SU-DHL-6 (cell line): Measurements from ENCODE around the gene SMIM38.

Source experiments
- EZH2phosphoT487 ChIP-seq: fragments of 200-600 bp; sonication (generic), shearing (Covaris generic); conservative IDR thresholded peaks from 2 replicates; pipeline ENCODE4 v1.6.1; 2018; ENCODE audit warnings: mild to moderate bottlenecking, antibody characterized with exemption, low read length, moderate library complexity, mixed read lengths
- TF ChIP-seq, protein P1 (sequence below): fragments of 200-600 bp; sonication (generic); IDR thresholded peaks from one replicate; pipeline ENCODE4 v1.5.1; 2017; ENCODE audit warnings: antibody characterized with exemption, mild to moderate bottlenecking, low read length, moderate library complexity; ENCODE audit not compliant: insufficient read depth, poor library complexity, severe bottlenecking

DNA sequence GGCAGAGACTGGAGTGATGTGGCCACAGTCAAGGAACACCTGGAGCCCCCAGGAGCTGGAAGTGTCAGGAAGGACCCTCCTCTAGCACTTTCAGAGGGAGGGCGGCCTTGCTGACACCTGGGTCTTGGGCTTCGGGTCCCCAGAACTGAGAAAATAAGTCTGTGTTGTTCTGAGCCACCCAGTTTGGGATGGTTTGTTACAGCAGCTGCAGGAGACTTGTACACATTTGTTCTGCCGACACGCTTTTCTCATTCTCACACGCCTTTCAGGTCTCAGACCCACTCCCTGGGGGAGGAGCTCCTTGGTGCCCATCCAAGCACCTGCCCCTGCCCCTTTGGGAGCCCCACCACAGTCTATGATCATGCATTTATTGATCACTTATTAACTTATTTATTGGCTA lies 47.2 kb upstream of the SMIM38 start:
- no peak for TF ChIP-seq EZH2phosphoT487
- TF ChIP-seq, protein P1, sequence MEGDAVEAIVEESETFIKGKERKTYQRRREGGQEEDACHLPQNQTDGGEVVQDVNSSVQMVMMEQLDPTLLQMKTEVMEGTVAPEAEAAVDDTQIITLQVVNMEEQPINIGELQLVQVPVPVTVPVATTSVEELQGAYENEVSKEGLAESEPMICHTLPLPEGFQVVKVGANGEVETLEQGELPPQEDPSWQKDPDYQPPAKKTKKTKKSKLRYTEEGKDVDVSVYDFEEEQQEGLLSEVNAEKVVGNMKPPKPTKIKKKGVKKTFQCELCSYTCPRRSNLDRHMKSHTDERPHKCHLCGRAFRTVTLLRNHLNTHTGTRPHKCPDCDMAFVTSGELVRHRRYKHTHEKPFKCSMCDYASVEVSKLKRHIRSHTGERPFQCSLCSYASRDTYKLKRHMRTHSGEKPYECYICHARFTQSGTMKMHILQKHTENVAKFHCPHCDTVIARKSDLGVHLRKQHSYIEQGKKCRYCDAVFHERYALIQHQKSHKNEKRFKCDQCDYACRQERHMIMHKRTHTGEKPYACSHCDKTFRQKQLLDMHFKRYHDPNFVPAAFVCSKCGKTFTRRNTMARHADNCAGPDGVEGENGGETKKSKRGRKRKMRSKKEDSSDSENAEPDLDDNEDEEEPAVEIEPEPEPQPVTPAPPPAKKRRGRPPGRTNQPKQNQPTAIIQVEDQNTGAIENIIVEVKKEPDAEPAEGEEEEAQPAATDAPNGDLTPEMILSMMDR: no peak
